SU-DHL-6 (cell line): ENCODE results near the gene NEUROG1.
"Not testable (repeated sequence)": the region's sequence is repeated elsewhere in the genome, so short reads cannot be mapped to it uniquely, and the experiment has no call there.

Source experiments
- H2AFZ ChIP-seq: fragments of 200-600 bp; sonication (generic); 2 replicates; pipeline ENCODE4 v1.6.1; 2014; ENCODE audit warnings: low read depth, mild to moderate bottlenecking, moderate library complexity, mixed read lengths, antibody characterized with exemption, low read length; ENCODE audit not compliant: severe bottlenecking
- H3F3A ChIP-seq: fragments of 200-600 bp; shearing (Covaris generic); 2 replicates; pipeline ENCODE4 v1.6.0; 2016; ENCODE audit warnings: antibody characterized with exemption, mild to moderate bottlenecking; ENCODE audit not compliant: insufficient read depth
- H3K27ac ChIP-seq: fragments of 200-600 bp; sonication (generic); 2 replicates; pipeline ENCODE4 v1.5.1; 2016; ENCODE audit warnings: low read depth, mild to moderate bottlenecking, low read length, moderate library complexity, mixed read lengths
- H3K27me3 ChIP-seq: fragments of 200-600 bp; sonication (generic), shearing (Covaris generic); 2 replicates; pipeline ENCODE4 v1.6.0; 2014; ENCODE audit warnings: mild to moderate bottlenecking, low read length
- H3K36me3 ChIP-seq: fragments of 200-600 bp; sonication (generic); 2 replicates; pipeline ENCODE4 v1.6.1; 2014; ENCODE audit warnings: mild to moderate bottlenecking, low read length, mixed read lengths
- H3K4me2 ChIP-seq: fragments of 300-600, 200-600 bp; shearing (Covaris generic), sonication (generic); 2 replicates; pipeline ENCODE4 v1.6.0; 2014; ENCODE audit warnings: low read length, low read depth, mild to moderate bottlenecking; ENCODE audit not compliant: poor library complexity, severe bottlenecking
- H3K4me3 ChIP-seq: fragments of 200-600 bp; sonication (generic); 2 replicates; pipeline ENCODE4 v1.5.1; 2014; ENCODE audit warnings: antibody characterized with exemption, low read length, mild to moderate bottlenecking, mixed read lengths; ENCODE audit not compliant: insufficient read depth, poor library complexity, severe bottlenecking
- H3K79me2 ChIP-seq: fragments of 200-600 bp; sonication (generic); 2 replicates; pipeline ENCODE4 v1.6.1; 2014; ENCODE audit warnings: mild to moderate bottlenecking, low read length, moderate library complexity; ENCODE audit not compliant: insufficient read depth
- H3K9ac ChIP-seq: fragments of 200-600 bp; sonication (generic); 2 replicates; pipeline ENCODE4 v1.7.0; 2014; ENCODE audit warnings: mild to moderate bottlenecking, low read length
- H3K9me2 ChIP-seq: fragments of 200-600 bp; sonication (generic); replicated peaks from 2 replicates; pipeline ENCODE4 v1.6.1; 2014; ENCODE audit warnings: low read length; ENCODE audit not compliant: insufficient read depth
- H3K9me3 ChIP-seq: fragments of 200-600 bp; sonication (generic); 2 replicates; pipeline ENCODE4 v1.6.1; 2014; ENCODE audit warnings: low read length, mixed read lengths; ENCODE audit not compliant: insufficient read depth
- H4K20me1 ChIP-seq: fragments of 200-600 bp; sonication (generic); 2 replicates; pipeline ENCODE4 v1.6.1; 2014; ENCODE audit warnings: low read depth, mild to moderate bottlenecking, antibody characterized with exemption, low read length, moderate library complexity, mixed read lengths
- EZH2phosphoT487 ChIP-seq: fragments of 200-600 bp; sonication (generic), shearing (Covaris generic); conservative IDR thresholded peaks from 2 replicates; pipeline ENCODE4 v1.6.1; 2018; ENCODE audit warnings: mild to moderate bottlenecking, antibody characterized with exemption, low read length, moderate library complexity, mixed read lengths
- TF ChIP-seq, protein P1 (sequence below): fragments of 200-600 bp; sonication (generic); IDR thresholded peaks from one replicate; pipeline ENCODE4 v1.5.1; 2017; ENCODE audit warnings: antibody characterized with exemption, mild to moderate bottlenecking, low read length, moderate library complexity; ENCODE audit not compliant: insufficient read depth, poor library complexity, severe bottlenecking

NEUROG1 gene

DNA sequence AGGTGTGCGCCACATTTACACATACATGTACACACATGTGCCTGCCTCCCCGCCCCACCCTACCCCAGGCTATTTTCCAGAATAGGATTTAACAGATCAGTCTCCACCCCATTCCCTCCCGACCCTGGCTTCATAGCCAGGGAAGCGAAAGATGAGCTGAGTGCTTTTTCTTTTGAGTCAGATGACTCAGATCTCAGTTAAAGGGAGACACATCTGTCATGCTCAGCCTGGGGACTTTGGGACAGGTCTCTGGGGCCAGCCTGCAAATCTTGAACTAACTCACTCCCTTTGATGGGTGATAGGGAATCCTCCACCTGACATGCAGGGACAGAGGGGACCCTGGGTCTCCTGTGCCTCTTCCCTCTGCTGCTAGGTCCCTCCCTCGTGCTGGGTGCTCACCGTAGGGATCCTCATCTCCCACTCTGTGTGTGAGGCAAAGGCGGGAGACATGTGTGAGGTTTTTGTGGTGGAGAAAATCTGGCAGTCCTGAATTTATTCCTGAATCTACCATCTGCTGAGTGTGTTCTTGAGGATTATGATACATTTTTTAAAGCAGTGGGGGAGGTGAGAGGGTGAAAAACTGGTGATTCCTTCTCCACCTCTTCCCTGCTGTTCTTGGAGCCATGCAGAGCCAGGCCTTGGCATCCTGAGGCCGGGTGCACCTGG is 37.7 kb downstream of the NEUROG1 start:
- no peaks in the 10 kb centered on the region for H3K79me2 ChIP-seq
- H3K36me3 ChIP-seq: no peaks in the 10 kb centered on the region
- no peaks in the 10 kb centered on the region for H3K9me3 ChIP-seq
- no peak overlapping the region for H3K4me3 ChIP-seq
- H3K9ac ChIP-seq: no peak overlapping the region
- H3K4me2 ChIP-seq: no peak overlapping the region
- H3K27me3 ChIP-seq: no peaks in the 10 kb centered on the region
- H3K27ac ChIP-seq: no peak overlapping the region
- no peaks in the 10 kb centered on the region for H4K20me1 ChIP-seq
- no peaks in the 10 kb centered on the region for H3K9me2 ChIP-seq
- no peak overlapping the region for H2AFZ ChIP-seq
- no peak for TF ChIP-seq EZH2phosphoT487
- TF ChIP-seq, protein P1, sequence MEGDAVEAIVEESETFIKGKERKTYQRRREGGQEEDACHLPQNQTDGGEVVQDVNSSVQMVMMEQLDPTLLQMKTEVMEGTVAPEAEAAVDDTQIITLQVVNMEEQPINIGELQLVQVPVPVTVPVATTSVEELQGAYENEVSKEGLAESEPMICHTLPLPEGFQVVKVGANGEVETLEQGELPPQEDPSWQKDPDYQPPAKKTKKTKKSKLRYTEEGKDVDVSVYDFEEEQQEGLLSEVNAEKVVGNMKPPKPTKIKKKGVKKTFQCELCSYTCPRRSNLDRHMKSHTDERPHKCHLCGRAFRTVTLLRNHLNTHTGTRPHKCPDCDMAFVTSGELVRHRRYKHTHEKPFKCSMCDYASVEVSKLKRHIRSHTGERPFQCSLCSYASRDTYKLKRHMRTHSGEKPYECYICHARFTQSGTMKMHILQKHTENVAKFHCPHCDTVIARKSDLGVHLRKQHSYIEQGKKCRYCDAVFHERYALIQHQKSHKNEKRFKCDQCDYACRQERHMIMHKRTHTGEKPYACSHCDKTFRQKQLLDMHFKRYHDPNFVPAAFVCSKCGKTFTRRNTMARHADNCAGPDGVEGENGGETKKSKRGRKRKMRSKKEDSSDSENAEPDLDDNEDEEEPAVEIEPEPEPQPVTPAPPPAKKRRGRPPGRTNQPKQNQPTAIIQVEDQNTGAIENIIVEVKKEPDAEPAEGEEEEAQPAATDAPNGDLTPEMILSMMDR: no peak
- H3F3A ChIP-seq: no peaks in the 10 kb centered on the region

GRCh38 chr5:135495531-135495930 is 40.2 kb downstream of the NEUROG1 start:
- not testable (repeated sequence) for H2AFZ ChIP-seq, H3K4me3 ChIP-seq, H3K9ac ChIP-seq, H3K9me3 ChIP-seq, H3K27ac ChIP-seq, H3K4me2 ChIP-seq, H3K36me3 ChIP-seq, H3K27me3 ChIP-seq, H3K79me2 ChIP-seq, H4K20me1 ChIP-seq, H3F3A ChIP-seq, H3K9me2 ChIP-seq

- Histone ChIP-seq H3K9ac (no peak overlapping the region), H3F3A (no peaks in the 10 kb centered on the region), H2AFZ (no peak overlapping the region), H3K79me2 (no peaks in the 10 kb centered on the region), H3K4me3 (no peak overlapping the region), H3K27ac (no peak overlapping the region), H3K36me3 (no peaks in the 10 kb centered on the region), H4K20me1 (no peaks in the 10 kb centered on the region), H3K4me2 (no peak overlapping the region), H3K9me3 (no peaks in the 10 kb centered on the region), H3K27me3 (no peaks in the 10 kb centered on the region), H3K9me2 (no peaks in the 10 kb centered on the region)
- no peak for TF ChIP-seq EZH2phosphoT487
- TF ChIP-seq, protein P1: no peak
Measured at GRCh38 chr5:135494196-135494595, 41.6 kb downstream of the NEUROG1 start.

DNA sequence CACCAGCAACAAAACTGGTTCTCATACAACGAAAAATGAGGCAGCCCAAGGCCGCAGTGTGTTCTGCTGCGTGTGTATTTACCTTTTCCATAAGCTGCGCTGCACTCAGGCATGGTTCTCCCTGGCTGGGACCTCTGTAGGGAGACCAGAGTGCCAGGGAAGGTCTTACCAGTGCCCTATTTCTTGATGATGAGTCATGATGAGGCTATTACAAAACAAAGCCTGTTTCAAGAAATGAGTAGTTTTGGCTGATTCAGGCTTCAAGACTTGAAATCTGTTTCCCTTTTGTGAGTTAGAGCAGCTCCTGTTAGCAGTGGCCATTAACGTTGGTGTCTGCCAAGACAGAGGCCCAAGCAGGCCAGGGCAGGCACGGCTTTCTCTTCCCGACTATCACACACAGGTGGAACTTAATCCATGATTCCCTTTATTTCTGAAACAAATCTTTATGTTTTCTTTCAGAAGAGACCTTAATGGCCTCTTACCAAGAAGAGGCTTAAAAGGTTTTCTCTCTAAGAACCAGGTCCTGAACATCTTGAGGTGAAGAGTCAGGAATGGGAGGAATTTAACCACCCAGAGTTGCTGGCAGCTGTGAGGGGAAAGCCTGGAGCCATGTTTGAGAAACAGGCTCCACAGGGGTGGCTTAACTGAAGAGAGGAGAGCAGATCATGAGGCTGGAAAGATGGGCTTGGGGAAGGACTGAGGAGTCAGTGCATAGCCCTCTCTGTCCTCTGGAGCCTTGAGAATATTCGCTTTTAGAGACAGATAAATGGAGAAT is 42.2 kb downstream of the NEUROG1 start:
- Histone ChIP-seq H3K9ac (no peak overlapping the region), H3K4me2 (no peak overlapping the region), H3K9me2 (no peaks in the 10 kb centered on the region), H3K9me3 (no peaks in the 10 kb centered on the region), H3F3A (no peaks in the 10 kb centered on the region), H3K36me3 (no peaks in the 10 kb centered on the region), H3K4me3 (no peak overlapping the region), H3K27me3 (no peaks in the 10 kb centered on the region), H3K79me2 (no peaks in the 10 kb centered on the region), H4K20me1 (no peaks in the 10 kb centered on the region), H2AFZ (no peak overlapping the region), H3K27ac (no peak overlapping the region)
- TF ChIP-seq EZH2phosphoT487: no peak
- TF ChIP-seq, protein P1: no peak
